ENCODE measurements around the gene DCST2. TPM values are rescaled to one million over a fixed set of nuclear protein-coding genes. Genes with fewer than 3 reads are reported as not detected.
A peak's percentile ranks its signal among the peaks of the same experiment; 100 is the strongest.

Gene DCST2
- total and polyA plus RNA-seq, 9 donors, result 0.17 to 1.4 (median 1.1) TPM; not detected in 1

- H3K4me1 ChIP-seq (ENCODE audit: insufficient read depth), result peaks cover 6% of the 10 kb centered on the region
- TF ChIP-seq CTCF (IDR thresholded peaks at IDR 0.05) (no peak), EP300 (IDR thresholded peaks at IDR 0.05) (no peak), POLR2A (IDR thresholded peaks at IDR 0.05) (peak; percentile 47)
- peak in 1 of 5 donors; percentile 49 for DNase-seq
- H3K27me3 ChIP-seq, result no peaks in the 10 kb centered on the region
- H3K27ac ChIP-seq, result peak overlapping the region in 1 of 2 donors; percentile 81
- intact Hi-C loops (cut with DNase I), result loop anchor here in 3 of 4 donors (5.0 to 10.0 kb wide), 4 partner anchors 34 to 487 kb away; partner anchors contain the start of genes CHRNB2 (in 1 of the 3), CKS1B (in 1 of the 3) and SHC1 (in 1 of the 3)
- no peaks in the 10 kb centered on the region for H3K9me3 ChIP-seq
- H3K36me3 ChIP-seq, result no peaks in the 10 kb centered on the region
- H3K4me3 ChIP-seq, result peak overlapping the region; percentile 82
- 1% methylated on average over 22 to 31 of the region's 31 CpGs for WGBS, 3 donors
These were observed 17.8 kb upstream of the DCST2 start for GRCh38 chr1:155051342-155051776.

DNA sequence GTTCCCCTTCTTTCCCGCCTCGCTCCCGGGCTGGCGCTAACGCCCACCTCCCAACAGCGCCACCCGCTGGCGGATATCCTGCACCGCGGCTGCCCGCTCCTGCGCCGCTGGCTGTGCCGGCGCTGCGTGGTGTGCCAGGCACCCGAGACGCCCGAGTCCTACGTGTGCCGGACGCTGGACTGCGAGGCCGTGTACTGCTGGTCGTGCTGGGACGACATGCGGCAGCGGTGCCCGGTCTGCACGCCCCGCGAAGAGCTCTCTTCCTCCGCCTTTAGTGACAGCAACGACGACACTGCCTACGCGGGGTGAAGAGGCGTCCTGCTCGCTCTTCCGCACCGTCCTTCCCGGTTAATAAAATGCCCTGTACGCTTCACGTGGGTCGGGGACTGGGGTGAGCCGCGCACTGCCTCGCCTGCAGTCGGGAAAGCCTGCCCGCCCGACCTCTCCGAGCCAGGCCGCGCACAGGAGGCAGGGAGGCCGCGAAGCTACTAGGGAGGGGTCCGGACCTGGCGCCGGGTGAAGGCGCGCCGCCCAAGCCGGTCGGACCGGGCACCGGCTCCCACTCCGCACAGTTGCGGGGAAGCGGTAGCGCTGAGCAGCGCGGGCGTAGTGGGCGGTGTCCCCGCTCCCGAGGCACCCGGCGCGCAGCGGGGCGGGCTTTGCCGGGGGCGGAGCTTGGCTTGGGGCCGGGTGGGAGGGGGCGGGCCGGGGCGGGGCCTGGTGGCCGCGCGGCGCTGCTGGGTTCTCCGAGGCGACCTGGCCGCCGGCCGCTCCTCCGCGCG lies 17.2 kb upstream of the DCST2 start, which contains the start of gene ADAM15:
Gene ADAM15, plus strand, starts transcription at position 757 of the 782 bp plus-strand sequence. CDS start 71 bp downstream, outside the sequence.
- WGBS, 3 donors, result 0 to 1% (median 1%) methylated on average over 36 to 95 of the region's 99 CpGs
- intact Hi-C loops (cut with DNase I), result loop anchor here in 3 of 4 donors (5.0 to 10.0 kb wide), 4 partner anchors 33 to 486 kb away; partner anchors contain the start of genes CHRNB2 (in 1 of the 3), CKS1B (in 1 of the 3) and SHC1 (in 1 of the 3)
- peak within 1 kb of the TSS; percentile 33 to 81 for H3K27ac ChIP-seq
- H3K4me3 ChIP-seq, result peak within 1 kb of the TSS; percentile 82
- peak; percentile 73 to 87 (median 84) for DNase-seq
- H3K36me3 ChIP-seq, result no peaks in the 10 kb centered on the region
- H3K4me1 ChIP-seq (ENCODE audit: insufficient read depth), result peaks cover 6% of the 10 kb centered on the region
- no peaks in the 10 kb centered on the region for H3K27me3 ChIP-seq
- no peaks in the 10 kb centered on the region for H3K9me3 ChIP-seq
- TF ChIP-seq EP300 (IDR thresholded peaks at IDR 0.05) (no peak), CTCF (IDR thresholded peaks at IDR 0.05) (peak; percentile 40 to 91 (median 78))

GRCh38 chr1:155049651-155050559 lies 16.3 kb upstream of the DCST2 start:
- no peak for TF ChIP-seq CTCF (IDR thresholded peaks at IDR 0.05)
- TF ChIP-seq POLR2A (IDR thresholded peaks at IDR 0.05), result peak; percentile 9
- intact Hi-C loops (cut with DNase I), result loop anchor here in 3 of 4 donors (5.0 to 10.0 kb wide), 5 partner anchors 32 to 485 kb away; partner anchors contain the start of genes CHRNB2 (in 1 of the 3), CKS1B (in 1 of the 3) and SHC1 (in 1 of the 3)
- Histone ChIP-seq H3K4me1 (ENCODE audit: insufficient read depth) (peaks cover 6% of the 10 kb centered on the region), H3K9me3 (no peaks in the 10 kb centered on the region), H3K36me3 (no peaks in the 10 kb centered on the region), H3K4me3 (peak overlapping the region; percentile 82), H3K27me3 (no peaks in the 10 kb centered on the region), H3K27ac (peak overlapping the region in 1 of 2 donors; percentile 81)
- no peak for DNase-seq
- WGBS, 3 donors, result 21 to 25% (median 21%) methylated on average over 10 of the region's 10 CpGs
